Amniotic epithelial cell (primary cell): ENCODE results near the gene GPANK1.
A peak's percentile ranks its signal among the peaks of the same experiment; 100 is the strongest.

Experiments
- DNase-seq: peaks from one replicate; pipeline ENCODE4 v3.0.0-alpha.2; 2010; ENCODE audit warnings: low read depth

Gene GPANK1

GRCh38 chr6:31691078-31691463 lies 26.3 kb upstream of the GPANK1 start:
- no peak for DNase-seq

- DNase-seq, result peak; percentile 81
Observed at GRCh38 chr6:31690231-31691077, 25.7 kb upstream of the GPANK1 start.

GRCh38 chr6:31689249-31690110 lies 24.7 kb upstream of the GPANK1 start:
- no peak for DNase-seq

GRCh38 chr6:31687860-31688693 lies 23.3 kb upstream of the GPANK1 start:
- DNase-seq, result no peak

- no peak for DNase-seq
Observed at GRCh38 chr6:31687321-31687720, 22.5 kb upstream of the GPANK1 start.

- no peak for DNase-seq
Observed at GRCh38 chr6:31686483-31686882, 21.7 kb upstream of the GPANK1 start.

- DNase-seq, result no peak
Observed at GRCh38 chr6:31683591-31683990, 18.8 kb upstream of the GPANK1 start.

- DNase-seq, result no peak
Observed at GRCh38 chr6:31681135-31681671, 16.4 kb upstream of the GPANK1 start.

- peak; percentile 81 for DNase-seq
Observed at GRCh38 chr6:31680226-31681134, 15.7 kb upstream of the GPANK1 start, which contains the start of gene LY6G5C. LY6G5C (minus strand) TSS chr6:31681067; CDS start chr6:31680373, 694 bp downstream.

- no peak for DNase-seq
Observed at GRCh38 chr6:31677955-31678354, 13.2 kb upstream of the GPANK1 start.

GRCh38 chr6:31676904-31677303 lies 12.1 kb upstream of the GPANK1 start:
- no peak for DNase-seq

- DNase-seq, result no peak
Observed at GRCh38 chr6:31676322-31676903, 11.6 kb upstream of the GPANK1 start.

- DNase-seq, result no peak
Observed at GRCh38 chr6:31669676-31670075, 4.9 kb upstream of the GPANK1 start, which contains the start of gene LY6G5B. LY6G5B (plus strand) TSS chr6:31669976; CDS start chr6:31670951, 975 bp downstream.

- peak; percentile 36 for DNase-seq
Observed at GRCh38 chr6:31666337-31666965, 1.7 kb upstream of the GPANK1 start.

- DNase-seq, result peak; percentile 97
Observed at GRCh38 chr6:31665501-31666336, 922 bp upstream of the GPANK1 start, which contains the start of gene CSNK2B. CSNK2B (plus strand) TSS chr6:31666080; CDS start chr6:31666832, 752 bp downstream.

GRCh38 chr6:31663961-31664789 lies 622 bp downstream of the GPANK1 start:
- DNase-seq, result peak; percentile 76

GRCh38 chr6:31663126-31663960 lies 1.5 kb downstream of the GPANK1 start:
- peak; percentile 41 for DNase-seq
